ENCODE data around the gene SECTM1. TPM values are rescaled to one million over a fixed set of nuclear protein-coding genes. Genes with fewer than 3 reads are reported as not detected.

Gene SECTM1
- total RNA-seq, 4 donors from 2014 or later, result 19.8 to 35.5 (median 30.7) TPM

DNA sequence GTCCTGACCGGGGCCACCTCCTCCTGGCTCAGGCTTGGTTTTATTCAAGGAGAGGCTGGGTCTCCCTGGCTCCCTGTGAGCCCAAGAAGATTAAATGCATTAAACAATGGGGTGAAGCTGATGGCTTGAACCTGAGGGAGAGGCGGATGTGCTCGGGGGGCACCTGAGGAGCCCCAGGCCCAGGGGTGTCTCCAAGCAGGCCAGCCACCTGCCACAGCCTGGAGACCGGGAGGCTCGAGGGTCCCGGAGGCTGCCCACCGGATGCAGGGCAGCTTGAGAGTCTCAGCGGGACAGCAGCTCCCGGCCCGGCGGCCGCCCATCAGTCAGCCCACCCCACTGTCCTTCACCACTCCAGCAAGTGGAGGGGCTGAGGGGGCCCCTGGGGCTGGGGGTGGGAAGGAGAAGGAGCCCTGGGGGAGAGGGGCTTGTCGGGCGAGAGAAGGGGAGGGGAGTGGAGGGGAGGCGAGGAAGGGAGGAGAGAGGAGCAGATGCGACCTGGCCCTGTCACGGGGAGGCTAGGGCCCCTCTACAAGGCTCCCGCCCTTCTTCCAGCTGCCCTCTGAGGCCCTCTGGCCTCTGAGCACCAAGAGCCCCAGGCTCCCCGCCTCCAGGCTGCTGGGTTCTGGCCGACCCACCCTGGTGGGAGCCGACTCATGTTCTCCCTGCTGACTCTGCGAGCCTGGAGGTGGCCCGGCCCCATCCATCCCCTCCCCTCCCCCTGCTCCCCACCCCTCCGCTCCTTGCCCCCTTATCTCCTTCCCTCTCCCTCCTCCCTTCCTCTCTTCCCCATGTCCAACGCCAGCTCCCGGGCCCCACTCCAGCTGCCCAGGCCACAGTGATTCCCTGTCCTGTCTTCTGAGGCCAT, 29.4 kb downstream of the SECTM1 start:
- TF ChIP-seq, protein P1, sequence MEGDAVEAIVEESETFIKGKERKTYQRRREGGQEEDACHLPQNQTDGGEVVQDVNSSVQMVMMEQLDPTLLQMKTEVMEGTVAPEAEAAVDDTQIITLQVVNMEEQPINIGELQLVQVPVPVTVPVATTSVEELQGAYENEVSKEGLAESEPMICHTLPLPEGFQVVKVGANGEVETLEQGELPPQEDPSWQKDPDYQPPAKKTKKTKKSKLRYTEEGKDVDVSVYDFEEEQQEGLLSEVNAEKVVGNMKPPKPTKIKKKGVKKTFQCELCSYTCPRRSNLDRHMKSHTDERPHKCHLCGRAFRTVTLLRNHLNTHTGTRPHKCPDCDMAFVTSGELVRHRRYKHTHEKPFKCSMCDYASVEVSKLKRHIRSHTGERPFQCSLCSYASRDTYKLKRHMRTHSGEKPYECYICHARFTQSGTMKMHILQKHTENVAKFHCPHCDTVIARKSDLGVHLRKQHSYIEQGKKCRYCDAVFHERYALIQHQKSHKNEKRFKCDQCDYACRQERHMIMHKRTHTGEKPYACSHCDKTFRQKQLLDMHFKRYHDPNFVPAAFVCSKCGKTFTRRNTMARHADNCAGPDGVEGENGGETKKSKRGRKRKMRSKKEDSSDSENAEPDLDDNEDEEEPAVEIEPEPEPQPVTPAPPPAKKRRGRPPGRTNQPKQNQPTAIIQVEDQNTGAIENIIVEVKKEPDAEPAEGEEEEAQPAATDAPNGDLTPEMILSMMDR (IDR thresholded peaks at IDR 0.05), result no peak
- ATAC-seq (ENCODE audit: low FRiP score) (no peak), DNase-seq (ENCODE audit: low spot score) (no peak)

DNA sequence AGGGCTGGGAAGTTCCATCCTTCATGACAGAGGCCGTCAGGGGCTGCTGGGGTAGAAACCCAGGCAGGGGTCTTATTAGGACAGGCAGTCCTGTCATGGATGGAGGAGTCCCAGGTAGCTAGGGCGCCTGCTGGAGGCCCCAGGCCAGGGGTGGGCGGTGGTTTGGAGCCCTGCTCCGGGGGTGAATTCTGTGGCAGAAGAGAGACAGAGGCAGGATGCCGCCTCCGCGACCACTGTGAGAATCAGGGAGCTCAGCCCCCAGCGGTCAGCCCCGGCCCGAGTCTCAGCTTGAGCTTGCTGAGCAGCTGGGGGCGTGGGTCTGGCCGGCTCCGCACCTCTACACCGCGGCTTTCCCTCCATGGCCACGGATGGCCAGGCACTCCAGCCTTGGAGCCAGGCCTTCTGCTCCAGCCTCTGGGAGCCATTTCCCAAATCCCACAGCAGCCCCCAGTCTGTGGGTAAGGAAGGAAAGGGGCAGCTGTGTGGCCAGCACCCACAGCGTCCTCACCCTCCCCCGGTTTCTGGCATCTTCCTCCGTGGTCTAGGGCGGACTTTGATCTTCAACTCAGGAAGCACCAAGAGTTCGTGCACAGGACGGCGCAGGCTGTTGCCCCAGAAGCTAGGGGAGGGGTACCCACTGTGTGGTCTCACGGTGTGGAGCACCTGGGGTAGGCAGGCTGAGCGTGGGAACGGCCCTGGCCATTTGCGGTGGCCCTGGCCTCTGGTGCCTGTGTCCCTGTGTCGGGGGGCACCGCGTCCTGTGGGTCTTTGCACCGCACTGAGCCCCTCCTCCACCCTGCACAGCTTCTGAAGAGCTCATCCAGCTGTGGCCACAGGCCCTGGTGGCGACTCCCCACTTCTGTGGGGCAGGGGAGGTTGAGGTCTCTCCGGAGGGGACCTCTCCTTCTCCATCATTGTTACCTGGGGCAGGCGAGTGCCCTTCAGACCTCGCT, 30.3 kb downstream of the SECTM1 start:
- no peak for ATAC-seq (ENCODE audit: low FRiP score)
- TF ChIP-seq, protein P1 (IDR thresholded peaks at IDR 0.05), result no peak
- no peak for DNase-seq (ENCODE audit: low spot score)

DNA sequence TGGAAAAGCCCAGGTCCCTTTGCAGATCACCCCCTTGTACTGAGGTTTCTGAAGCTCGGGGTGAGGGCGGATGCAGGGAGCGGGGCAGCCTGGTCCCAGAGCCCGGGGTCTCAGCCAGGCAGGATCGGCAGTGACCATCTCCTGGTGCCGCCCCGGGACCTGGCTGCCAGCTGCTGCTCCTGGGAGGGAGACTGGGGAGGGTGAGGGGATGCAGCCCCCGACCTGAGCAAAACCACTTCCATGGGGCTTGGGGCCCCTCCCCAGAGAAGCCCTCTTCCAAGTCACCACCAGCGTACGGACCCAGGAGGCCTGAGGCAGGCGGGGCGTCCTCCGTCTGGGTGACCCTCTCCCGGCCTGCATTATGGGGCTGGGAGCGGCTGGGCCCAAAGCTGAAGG, 31.0 kb downstream of the SECTM1 start:
- TF ChIP-seq, protein P1 (IDR thresholded peaks at IDR 0.05), result no peak
- DNase-seq (ENCODE audit: low spot score) (no peak), ATAC-seq (ENCODE audit: low FRiP score) (no peak)

DNA sequence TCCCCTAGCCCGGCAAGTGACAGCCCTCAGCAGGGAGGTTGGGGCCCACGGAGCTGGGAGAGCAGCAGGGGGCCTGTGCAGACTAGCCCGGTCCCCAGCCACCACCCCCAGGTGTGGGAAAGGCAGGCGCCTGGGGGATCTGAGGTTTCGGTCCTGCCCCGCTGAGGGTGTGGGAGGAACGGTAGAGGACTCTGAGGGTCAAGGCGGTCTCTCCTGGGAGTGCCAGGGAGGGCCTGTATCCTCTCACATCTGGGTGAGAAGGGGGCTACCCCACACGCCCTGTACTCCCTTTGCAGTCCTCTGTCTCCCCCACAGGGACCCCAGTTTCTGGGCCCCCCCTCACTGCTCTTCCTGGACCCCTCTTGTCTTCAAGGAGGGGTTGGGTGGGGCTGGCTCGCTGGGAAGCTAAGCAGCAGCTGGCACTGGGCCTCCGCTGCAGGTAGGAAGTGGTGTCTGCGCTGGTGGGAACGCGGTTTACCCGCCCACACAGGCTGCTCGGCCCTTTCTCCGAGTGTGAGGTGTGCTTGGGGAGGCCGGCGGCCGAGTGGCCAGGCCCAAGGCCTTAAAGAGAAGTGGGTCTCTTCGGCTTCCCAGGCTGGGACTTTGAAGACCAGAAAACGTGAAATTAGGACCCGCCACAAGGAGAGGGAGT, 31.5 kb downstream of the SECTM1 start:
- TF ChIP-seq, protein P1 (IDR thresholded peaks at IDR 0.05), result no peak
- ATAC-seq (ENCODE audit: low FRiP score), result no peak
- DNase-seq (ENCODE audit: low spot score), result no peak

DNA sequence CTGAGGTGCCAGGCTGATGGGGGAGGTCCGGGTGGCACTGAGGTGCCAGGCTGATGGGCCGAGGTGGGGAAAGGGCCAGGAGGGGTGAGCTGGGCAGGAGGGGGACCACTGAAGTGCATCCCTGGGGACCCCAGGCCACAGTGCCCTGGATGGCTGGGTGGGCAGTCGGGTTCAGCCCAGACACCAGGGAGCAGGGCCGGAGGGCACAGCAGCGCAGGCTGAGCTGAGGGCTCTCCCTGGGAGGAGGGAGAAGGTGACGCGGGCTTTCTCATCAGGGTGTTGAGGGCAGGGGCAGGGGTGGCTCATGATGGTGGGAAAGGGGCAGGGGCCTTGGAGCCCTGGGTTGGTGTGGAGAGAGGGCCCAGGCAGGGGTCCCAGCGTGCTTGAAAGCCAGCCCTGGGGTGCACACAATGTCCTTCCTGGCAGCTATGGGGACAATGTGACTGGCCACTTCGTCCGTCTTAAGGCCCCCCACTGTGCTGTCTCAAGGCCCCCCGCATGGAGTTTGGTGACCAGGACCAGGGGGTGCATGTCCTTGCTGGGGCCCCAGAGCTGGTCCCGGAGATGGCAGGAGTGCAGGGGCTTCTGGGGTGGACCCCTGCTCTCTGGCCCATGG, 32.2 kb downstream of the SECTM1 start:
- no peak for DNase-seq (ENCODE audit: low spot score)
- no peak for ATAC-seq (ENCODE audit: low FRiP score)
- TF ChIP-seq, protein P1 (IDR thresholded peaks at IDR 0.05), result no peak

DNA sequence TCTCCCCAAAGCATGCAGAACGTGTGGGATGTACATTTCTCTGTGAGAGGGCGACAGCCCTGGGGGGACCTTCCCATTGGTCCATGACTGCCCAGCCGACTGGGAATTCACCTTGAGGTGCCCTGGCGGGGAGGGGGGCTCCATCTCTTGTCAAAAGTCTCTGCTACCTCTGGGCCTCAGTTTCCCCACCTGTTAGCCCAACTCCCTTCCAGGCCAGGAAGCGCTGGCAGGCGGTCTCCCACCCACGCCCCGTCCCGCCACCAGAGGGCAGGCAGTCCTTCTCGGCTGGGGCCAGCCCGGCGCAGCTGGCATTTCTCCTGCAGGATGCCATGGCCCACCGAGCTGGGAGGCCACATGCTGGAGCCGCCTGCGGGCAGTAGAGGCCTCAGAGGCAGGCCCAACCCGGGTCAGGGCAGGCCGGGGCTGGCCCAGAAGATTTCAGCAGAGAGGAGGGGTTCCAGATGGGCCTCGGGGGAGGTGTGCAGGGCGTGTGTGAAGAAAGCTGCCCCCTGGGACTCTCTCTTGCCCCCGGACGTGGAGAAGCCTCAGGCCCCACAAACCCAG, 32.8 kb downstream of the SECTM1 start:
- DNase-seq (ENCODE audit: low spot score) (no peak), ATAC-seq (ENCODE audit: low FRiP score) (no peak)
- TF ChIP-seq, protein P1 (IDR thresholded peaks at IDR 0.05), result peak in 1 of 3 donors; percentile 50

Measured in omental fat pad (tissue), 4 donors.